K562 (cell line): Measurements from ENCODE around the gene MICOS13. TPM values are rescaled to one million over a fixed set of nuclear protein-coding genes. Genes with fewer than 3 reads are reported as not detected.

Experiments
- ARHGAP35 ChIP-seq: fragments of 450-650 bp; IDR thresholded peaks from 2 replicates; pipeline ENCODE4 v1.6.1; 2018; ENCODE audit not compliant: partially characterized antibody
- BCL6 ChIP-seq: fragments of 250-450 bp; sonication (Bioruptor Pico); IDR thresholded peaks from 2 replicates; pipeline ENCODE4 v1.4.0; 2020
- CREBBP ChIP-seq: IDR thresholded peaks from one replicate; pipeline ENCODE4 v1.6.1; 2012; ENCODE audit warnings: low read depth, mild to moderate bottlenecking, control low read depth, inconsistent platforms, low read length
- DDX20 ChIP-seq: fragments of 450-650 bp; IDR thresholded peaks from 2 replicates; pipeline ENCODE4 v1.6.1; 2016; ENCODE audit warnings: missing genetic modification characterization, low read depth, mild to moderate bottlenecking, missing compliant biosample characterization, moderate library complexity
- FOXK2 ChIP-seq, 2 experiments: fragments of 450-650 bp; IDR thresholded peaks in 1 of 2; conservative IDR thresholded peaks in 1 of 2; 2 replicates each; pipeline ENCODE4 v1.6.1; 2016; ENCODE audit warnings: low read depth in 2 of 2, mild to moderate bottlenecking in 1 of 2
- FOXM1 ChIP-seq, 2 experiments: fragments of 450-650 bp in 1 of 2; sonication (generic) in 1 of 2; formaldehyde crosslinking in 1 of 2; IDR thresholded peaks; 2 replicates each; pipeline versions ENCODE4 v1.6.1 to v1.9.0; 2017 to 2022; ENCODE audit warnings: low read depth in 2 of 2, mild to moderate bottlenecking in 2 of 2, missing genetic modification reagents in 1 of 2, moderate library complexity in 1 of 2
- HDAC8 ChIP-seq: fragments of 450-650 bp; IDR thresholded peaks from 2 replicates; pipeline ENCODE4 v1.6.1; 2016; ENCODE audit warnings: mild to moderate bottlenecking, missing genetic modification characterization, moderate library complexity, missing compliant biosample characterization
- JUN ChIP-seq, 2 experiments: sonication (generic) in 1 of 2; formaldehyde crosslinking in 1 of 2; IDR thresholded peaks; 2 replicates each; pipeline versions ENCODE4 v1.6.1 to v1.8.0; 2012 to 2022; ENCODE audit warnings: borderline replicate concordance in 2 of 2, mild to moderate bottlenecking in 2 of 2, improper control_type of control experiment in 1 of 2, low read depth in 1 of 2, low read length in 1 of 2, missing genetic modification reagents in 1 of 2
- KDM5B ChIP-seq: fragments of 200-600 bp; sonication (generic); IDR thresholded peaks from 2 replicates; pipeline ENCODE4 v1.6.1; 2012; ENCODE audit warnings: low read depth, mild to moderate bottlenecking, moderate library complexity, low read length, control low read depth, inconsistent platforms; ENCODE audit not compliant: insufficient replicate concordance
- NFE2L1 ChIP-seq: fragments of 450-650 bp; IDR thresholded peaks from 2 replicates; pipeline ENCODE4 v1.6.1; 2016; ENCODE audit warnings: missing genetic modification characterization, low read depth, mild to moderate bottlenecking, missing compliant biosample characterization, moderate library complexity, borderline replicate concordance
- PRMT5 ChIP-seq: sonication (generic); formaldehyde crosslinking; IDR thresholded peaks from 2 replicates; pipeline ENCODE4 v1.5.0; 2020; ENCODE audit warnings: missing genetic modification reagents
- RBBP5 ChIP-seq: fragments of 200-600 bp; sonication (generic); IDR thresholded peaks from 2 replicates; pipeline ENCODE4 v1.6.1; 2012; ENCODE audit warnings: borderline replicate concordance, mild to moderate bottlenecking, low read length, control low read depth, inconsistent platforms; ENCODE audit not compliant: insufficient read depth, poor library complexity, severe bottlenecking
- RUNX1 ChIP-seq: sonication (generic); IDR thresholded peaks from 2 replicates; pipeline ENCODE4 v1.6.1; 2016; ENCODE audit warnings: antibody characterized with exemption, low read depth
- SAFB ChIP-seq: fragments of 200-400 bp; formaldehyde crosslinking; IDR thresholded peaks from 2 replicates; pipeline ENCODE4 v1.6.1; 2017; ENCODE audit warnings: low read depth, low read length, borderline replicate concordance
- SRSF9 ChIP-seq: fragments of 200-400 bp; formaldehyde crosslinking; IDR thresholded peaks from 2 replicates; pipeline ENCODE4 v1.6.1; 2017; ENCODE audit warnings: low read depth, low read length, borderline replicate concordance
- ZEB2 ChIP-seq: fragments of 450-650 bp; IDR thresholded peaks from 2 replicates; pipeline ENCODE4 v1.6.1; 2016
- ZFP36 ChIP-seq: fragments of 150-350 bp; IDR thresholded peaks from 2 replicates; pipeline ENCODE4 v1.6.1; 2018; ENCODE audit warnings: low read length, low read depth; ENCODE audit not compliant: partially characterized antibody
- ZMIZ1 ChIP-seq, 2 experiments: fragments of 150-350 bp in 1 of 2; IDR thresholded peaks; 2 replicates each; pipeline ENCODE4 v1.6.1; 2012 to 2016; ENCODE audit warnings: low read depth in 2 of 2, low read length in 2 of 2, mild to moderate bottlenecking in 1 of 2, moderate library complexity in 1 of 2
- ZNF644 ChIP-seq: fragments of 200-800 bp; sonication (Bioruptor generic); IDR thresholded peaks from 2 replicates; pipeline ENCODE4 v1.6.1; 2016; ENCODE audit warnings: low read depth, missing genetic modification characterization, missing compliant biosample characterization
- ZNF76 ChIP-seq: fragments of 250-450 bp; sonication (Bioruptor Pico); IDR thresholded peaks from 2 replicates; pipeline ENCODE4 v1.4.0; 2020; ENCODE audit warnings: mild to moderate bottlenecking, moderate library complexity, borderline replicate concordance
- polyA plus RNA-seq, 8 experiments: library from polyadenylated mRNA; depleted of rRNA in 4 of 8; stranded (reverse) in 5 of 8; unstranded in 3 of 8; fragments of >200 nt; fragmentation: Nextera tagmentation in 2 of 8; fragmentation: Illumina TruSeq in 1 of 8; extraction: Ambion mirVana in 2 of 8; extraction: Trizol in 1 of 8; gene quantifications; 2 replicates each; pipeline versions ENCODE4 v1.2.1 to v1.2.3, GENCODE V29; 2011 to 2014; ENCODE audit warnings: inconsistent platforms in 1 of 8, missing spikeins in 1 of 8
- total RNA-seq, 7 experiments: library from RNA; depleted of rRNA in 6 of 7; stranded (reverse); fragments of >200 nt in 6 of 7; fragmentation: Illumina TruSeq in 2 of 7; extraction: Trizol in 2 of 7; gene quantifications; 2 replicates each; pipeline versions ENCODE4 v1.2.1 to v1.2.3, GENCODE V29; 2011 to 2021; ENCODE audit warnings: low replicate concordance in 1 of 7
- TF ChIP-seq, protein P1 (sequence below): fragments of 250-450 bp; sonication (Bioruptor Pico); IDR thresholded peaks from 2 replicates; pipeline ENCODE4 v1.4.0; 2020; ENCODE audit warnings: mild to moderate bottlenecking
- TF ChIP-seq, protein P2 (sequence below): sonication (generic); formaldehyde crosslinking; IDR thresholded peaks from 2 replicates; pipeline ENCODE4 v1.8.1; 2022; ENCODE audit warnings: missing genetic modification reagents

MICOS13 gene
- total and polyA plus RNA-seq, 9 of the 15 experiments (the other 6 are each of a cell fraction or from before 2014, with no cell fraction given): 15.5 to 220 (median 49.4) TPM

GRCh38 chr19:5680084-5680436, 256 bp downstream of the MICOS13 start (continued):
- TF ChIP-seq NFE2L1 (no peak), FOXK2 (conservative IDR thresholded peaks at IDR 0.05 in 1 of 2, IDR thresholded peaks at IDR 0.05 in 1 of 2; ENCODE audit: low read depth in 2 of 2) (no peak), ZNF76 (no peak), ZMIZ1 (IDR thresholded peaks at IDR 0.05; ENCODE audit: low read depth in 2 of 2, low read length in 2 of 2) (no peak; a peak in 1 of 4 replicates), CREBBP (no peak), ARHGAP35 (no peak), ZNF644 (tag) (no peak), HDAC8 (tag) (no peak), JUN (IDR thresholded peaks at IDR 0.05; ENCODE audit: borderline replicate concordance, low read depth, low read length) (no peak), JUN (CRISPR knock-in tag; IDR thresholded peaks at IDR 0.05; ENCODE audit: borderline replicate concordance) (no peak; the same call in 1 of the 2 replicates), DDX20 (tag) (no peak), PRMT5 (no peak), RBBP5 (no peak), RUNX1 (no peak), ZFP36 (no peak), FOXM1 (IDR thresholded peaks at IDR 0.05; ENCODE audit: low read depth) (no peak), FOXM1 (CRISPR knock-in tag; IDR thresholded peaks at IDR 0.05; ENCODE audit: low read depth) (0 out of 2 replicates have a peak, but pooled peaks have one; percentile 77), KDM5B (no peak), SRSF9 (no peak), BCL6 (CRISPR knock-in tag) (no peak), ZEB2 (no peak), SAFB (no peak)
- TF ChIP-seq, protein P1, sequence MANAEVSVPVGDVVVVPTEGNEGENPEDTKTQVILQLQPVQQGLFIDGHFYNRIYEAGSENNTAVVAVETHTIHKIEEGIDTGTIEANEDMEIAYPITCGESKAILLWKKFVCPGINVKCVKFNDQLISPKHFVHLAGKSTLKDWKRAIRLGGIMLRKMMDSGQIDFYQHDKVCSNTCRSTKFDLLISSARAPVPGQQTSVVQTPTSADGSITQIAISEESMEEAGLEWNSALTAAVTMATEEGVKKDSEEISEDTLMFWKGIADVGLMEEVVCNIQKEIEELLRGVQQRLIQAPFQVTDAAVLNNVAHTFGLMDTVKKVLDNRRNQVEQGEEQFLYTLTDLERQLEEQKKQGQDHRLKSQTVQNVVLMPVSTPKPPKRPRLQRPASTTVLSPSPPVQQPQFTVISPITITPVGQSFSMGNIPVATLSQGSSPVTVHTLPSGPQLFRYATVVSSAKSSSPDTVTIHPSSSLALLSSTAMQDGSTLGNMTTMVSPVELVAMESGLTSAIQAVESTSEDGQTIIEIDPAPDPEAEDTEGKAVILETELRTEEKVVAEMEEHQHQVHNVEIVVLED (CRISPR knock-in tag): no peak
- TF ChIP-seq, protein P2, sequence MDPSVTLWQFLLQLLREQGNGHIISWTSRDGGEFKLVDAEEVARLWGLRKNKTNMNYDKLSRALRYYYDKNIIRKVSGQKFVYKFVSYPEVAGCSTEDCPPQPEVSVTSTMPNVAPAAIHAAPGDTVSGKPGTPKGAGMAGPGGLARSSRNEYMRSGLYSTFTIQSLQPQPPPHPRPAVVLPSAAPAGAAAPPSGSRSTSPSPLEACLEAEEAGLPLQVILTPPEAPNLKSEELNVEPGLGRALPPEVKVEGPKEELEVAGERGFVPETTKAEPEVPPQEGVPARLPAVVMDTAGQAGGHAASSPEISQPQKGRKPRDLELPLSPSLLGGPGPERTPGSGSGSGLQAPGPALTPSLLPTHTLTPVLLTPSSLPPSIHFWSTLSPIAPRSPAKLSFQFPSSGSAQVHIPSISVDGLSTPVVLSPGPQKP (CRISPR knock-in tag): no peak
